WTC11 (cell line): ENCODE results near the gene ALDH5A1. TPM values are rescaled to one million over a fixed set of nuclear protein-coding genes. Genes with fewer than 3 reads are reported as not detected.

Source experiments
- ATAC-seq: fragments of 200-7000 bp; cut with Tn5 transposase; 2 replicates; pipeline ENCODE4 v1.10.0; 2021; ENCODE audit warnings: mild to moderate bottlenecking, moderate library complexity
- CTCF ChIA-PET: fragments of 300-600 bp; sonication (Branson Sonifier 250); formaldehyde crosslinking; loops from one replicate; lab custom pipeline; 2021; ENCODE audit warnings: antibody characterized with exemption; lab: Charles Lee
- POLR2A ChIA-PET: fragments of 350-600 bp; sonication (Branson Sonifier 250); formaldehyde crosslinking; loops from one replicate; lab custom pipeline; 2021; ENCODE audit warnings: antibody characterized with exemption; lab: Charles Lee
- DNase-seq: peaks from one replicate; pipeline ENCODE4 v3.0.0; 2021; ENCODE audit warnings: low spot score
- H3K27ac Mint-ChIP-seq: 2 replicates; pipeline ENCODE4 v1.8.0; 2021; ENCODE audit warnings: mixed read lengths
- H3K27me3 Mint-ChIP-seq: 2 replicates; pipeline ENCODE4 v1.8.0; 2021; ENCODE audit warnings: low read depth, mild to moderate bottlenecking, moderate library complexity, mixed read lengths
- H3K36me3 Mint-ChIP-seq: 2 replicates; pipeline ENCODE4 v1.8.0; 2021; ENCODE audit warnings: mixed read lengths
- H3K4me1 Mint-ChIP-seq: 2 replicates; pipeline ENCODE4 v1.8.0; 2022; ENCODE audit warnings: mixed read lengths
- H3K4me3 Mint-ChIP-seq: 2 replicates; pipeline ENCODE4 v1.8.0; 2021; ENCODE audit warnings: mild to moderate bottlenecking, moderate library complexity, mixed read lengths
- H3K9me3 Mint-ChIP-seq: 2 replicates; pipeline ENCODE4 v1.8.0; 2021; ENCODE audit warnings: mixed read lengths
- ATF1 ChIP-seq: sonication (generic); formaldehyde crosslinking; IDR thresholded peaks from 2 replicates; pipeline ENCODE4 v1.8.1; 2023; ENCODE audit warnings: mild to moderate bottlenecking, moderate library complexity, missing genetic modification reagents
- EMX1 ChIP-seq: fragments of 250-450 bp; sonication (Bioruptor Pico); IDR thresholded peaks from 2 replicates; pipeline ENCODE4 v1.8.0; 2021; ENCODE audit warnings: mild to moderate bottlenecking
- ETV6 ChIP-seq: sonication (generic); formaldehyde crosslinking; IDR thresholded peaks from 2 replicates; pipeline ENCODE4 v1.8.1; 2022; ENCODE audit warnings: mild to moderate bottlenecking, missing genetic modification reagents
- GTF2I ChIP-seq: fragments of 250-450 bp; sonication (Bioruptor Pico); conservative IDR thresholded peaks from 2 replicates; pipeline ENCODE4 v1.4.0; 2021; ENCODE audit warnings: mild to moderate bottlenecking
- JAZF1 ChIP-seq: fragments of 250-450 bp; sonication (Bioruptor Pico); IDR thresholded peaks from 2 replicates; pipeline ENCODE4 v1.9.0; 2021; ENCODE audit warnings: moderate library complexity, mild to moderate bottlenecking, inconsistent platforms
- JUN ChIP-seq: sonication (generic); formaldehyde crosslinking; IDR thresholded peaks from 2 replicates; pipeline ENCODE4 v1.8.0; 2023; ENCODE audit warnings: mild to moderate bottlenecking, missing genetic modification reagents
- KAT7 ChIP-seq: sonication (generic); formaldehyde crosslinking; IDR thresholded peaks from 2 replicates; pipeline ENCODE4 v1.8.1; 2023; ENCODE audit warnings: missing genetic modification reagents, mild to moderate bottlenecking, borderline replicate concordance
- NFE2L1 ChIP-seq: sonication (generic); formaldehyde crosslinking; IDR thresholded peaks from 2 replicates; pipeline ENCODE4 v1.8.1; 2023; ENCODE audit warnings: missing genetic modification reagents
- NFYB ChIP-seq: sonication (generic); formaldehyde crosslinking; conservative IDR thresholded peaks from 2 replicates; pipeline ENCODE4 v1.8.0; 2022; ENCODE audit warnings: low read depth, missing genetic modification reagents
- PRRX2 ChIP-seq: fragments of 250-450 bp; sonication (Bioruptor Pico); IDR thresholded peaks from 2 replicates; pipeline ENCODE4 v1.8.0; 2021; ENCODE audit warnings: mild to moderate bottlenecking
- RELA ChIP-seq: sonication (generic); formaldehyde crosslinking; IDR thresholded peaks from 2 replicates; pipeline ENCODE4 v1.8.1; 2022; ENCODE audit warnings: missing genetic modification reagents, mild to moderate bottlenecking, borderline replicate concordance
- SMAD3 ChIP-seq: sonication (generic); formaldehyde crosslinking; IDR thresholded peaks from 2 replicates; pipeline ENCODE4 v1.8.0; 2022; ENCODE audit warnings: missing genetic modification reagents, mild to moderate bottlenecking, borderline replicate concordance
- SMAD4 ChIP-seq: sonication (generic); formaldehyde crosslinking; IDR thresholded peaks from 2 replicates; pipeline ENCODE4 v1.8.0; 2022; ENCODE audit warnings: mild to moderate bottlenecking, missing genetic modification reagents
- SOX15 ChIP-seq: fragments of 250-450 bp; sonication (Bioruptor Pico); IDR thresholded peaks from 2 replicates; pipeline ENCODE4 v1.9.0; 2021; ENCODE audit warnings: mild to moderate bottlenecking
- TCF7 ChIP-seq: sonication (generic); formaldehyde crosslinking; IDR thresholded peaks from 2 replicates; pipeline ENCODE4 v1.8.0; 2022; ENCODE audit warnings: mild to moderate bottlenecking, low read depth, missing genetic modification reagents, moderate library complexity
- ZBTB21 ChIP-seq: sonication (generic); formaldehyde crosslinking; IDR thresholded peaks from 2 replicates; pipeline ENCODE4 v1.8.1; 2023; ENCODE audit warnings: mild to moderate bottlenecking, missing genetic modification reagents, borderline replicate concordance
- ZNF138 ChIP-seq: sonication (generic); formaldehyde crosslinking; conservative IDR thresholded peaks from 2 replicates; pipeline ENCODE4 v1.8.1; 2022; ENCODE audit warnings: mild to moderate bottlenecking, moderate library complexity, missing genetic modification reagents
- ZNF219 ChIP-seq: sonication (generic); formaldehyde crosslinking; IDR thresholded peaks from 2 replicates; pipeline ENCODE4 v1.8.0; 2023; ENCODE audit warnings: missing genetic modification reagents, mild to moderate bottlenecking, borderline replicate concordance
- ZNF317 ChIP-seq: sonication (generic); formaldehyde crosslinking; IDR thresholded peaks from 2 replicates; pipeline ENCODE4 v1.8.1; 2023; ENCODE audit warnings: low read depth, mild to moderate bottlenecking, moderate library complexity, missing genetic modification reagents, borderline replicate concordance
- ZNF423 ChIP-seq: fragments of 250-450 bp; sonication (Bioruptor Pico); IDR thresholded peaks from 2 replicates; pipeline ENCODE4 v2.1.2; 2022; ENCODE audit warnings: mild to moderate bottlenecking, moderate library complexity
- ZNF671 ChIP-seq: fragments of 250-450 bp; sonication (Bioruptor Pico); IDR thresholded peaks from 2 replicates; pipeline ENCODE4 v1.8.0; 2021; ENCODE audit warnings: mild to moderate bottlenecking
- total RNA-seq: library from RNA; stranded (reverse); gene quantifications from 3 replicates; pipeline ENCODE4 v1.2.3, GENCODE V29; 2021
- TF ChIP-seq, protein P1 (sequence below): sonication (generic); formaldehyde crosslinking; IDR thresholded peaks from 2 replicates; pipeline ENCODE4 v1.8.0; 2022; ENCODE audit warnings: mild to moderate bottlenecking, missing genetic modification reagents
- TF ChIP-seq, protein P2 (sequence below): fragments of 250-450 bp; sonication (Bioruptor Pico); IDR thresholded peaks from 2 replicates; pipeline ENCODE4 v1.9.0; 2021; ENCODE audit warnings: mild to moderate bottlenecking
- TF ChIP-seq, protein P3 (sequence below): sonication (generic); formaldehyde crosslinking; IDR thresholded peaks from 2 replicates; pipeline ENCODE4 v1.8.0; 2022; ENCODE audit warnings: mild to moderate bottlenecking, missing genetic modification reagents
- TF ChIP-seq, protein P4 (sequence below): sonication (generic); formaldehyde crosslinking; IDR thresholded peaks from 2 replicates; pipeline ENCODE4 v1.8.1; 2022; ENCODE audit warnings: low read depth, mild to moderate bottlenecking, moderate library complexity, missing genetic modification reagents, borderline replicate concordance
- TF ChIP-seq, protein P5 (sequence below): fragments of 250-450 bp; sonication (Bioruptor Pico); IDR thresholded peaks from 2 replicates; pipeline ENCODE4 v1.9.0; 2021; ENCODE audit warnings: mild to moderate bottlenecking, borderline replicate concordance
- TF ChIP-seq, protein P6 (sequence below): sonication (generic); formaldehyde crosslinking; conservative IDR thresholded peaks from 2 replicates; pipeline ENCODE4 v1.8.1; 2022; ENCODE audit warnings: mild to moderate bottlenecking, missing genetic modification reagents

ALDH5A1 gene
- total RNA-seq, 1 experiment from 2014 or later = 5.1 TPM

DNA sequence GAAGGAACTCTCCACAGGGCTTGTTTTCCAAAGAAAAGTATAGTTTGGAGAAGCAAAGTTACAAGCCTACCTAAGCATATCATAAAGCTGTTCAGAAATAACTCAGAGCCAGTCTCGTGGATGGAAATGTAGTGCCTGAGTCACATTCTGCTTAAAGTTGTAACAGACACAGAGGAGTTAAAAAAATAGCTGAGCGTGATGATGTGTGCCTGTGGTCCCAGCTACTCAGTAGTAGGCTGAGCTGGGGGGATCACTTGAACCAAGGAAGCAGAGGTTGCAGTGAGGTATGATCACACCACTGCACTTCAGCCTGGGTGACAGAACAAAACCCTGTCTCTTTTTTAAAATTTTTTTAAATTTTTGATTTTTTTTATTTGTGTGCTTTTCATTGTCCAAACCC, 6.6 kb downstream of the ALDH5A1 start:
- H3K4me1 Mint-ChIP-seq = peaks cover 7% of the 10 kb centered on the region
- ATAC-seq = no peak
- H3K27me3 Mint-ChIP-seq = peaks cover 13% of the 10 kb centered on the region
- no peak overlapping the region for H3K4me3 Mint-ChIP-seq
- H3K36me3 Mint-ChIP-seq = peaks cover 13% of the 10 kb centered on the region
- no peak overlapping the region for H3K27ac Mint-ChIP-seq
- CTCF ChIA-PET = interaction anchor here (0.5 to 2.8 kb wide), 3 partner anchors 20 to 80 kb away, joined by 3 to 10 read pairs (median 3); no protein-coding TSS in a partner anchor
- peaks cover 14% of the 10 kb centered on the region for H3K9me3 Mint-ChIP-seq
- no peak for DNase-seq
- POLR2A ChIA-PET = no interaction called here
- TF ChIP-seq NFYB (CRISPR knock-in tag) = no peak
- TF ChIP-seq ZNF423 (CRISPR knock-in tag) = no peak
- TF ChIP-seq TCF7 (CRISPR knock-in tag) = no peak
- TF ChIP-seq, protein P1, sequence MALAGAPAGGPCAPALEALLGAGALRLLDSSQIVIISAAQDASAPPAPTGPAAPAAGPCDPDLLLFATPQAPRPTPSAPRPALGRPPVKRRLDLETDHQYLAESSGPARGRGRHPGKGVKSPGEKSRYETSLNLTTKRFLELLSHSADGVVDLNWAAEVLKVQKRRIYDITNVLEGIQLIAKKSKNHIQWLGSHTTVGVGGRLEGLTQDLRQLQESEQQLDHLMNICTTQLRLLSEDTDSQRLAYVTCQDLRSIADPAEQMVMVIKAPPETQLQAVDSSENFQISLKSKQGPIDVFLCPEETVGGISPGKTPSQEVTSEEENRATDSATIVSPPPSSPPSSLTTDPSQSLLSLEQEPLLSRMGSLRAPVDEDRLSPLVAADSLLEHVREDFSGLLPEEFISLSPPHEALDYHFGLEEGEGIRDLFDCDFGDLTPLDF (CRISPR knock-in tag) = no peak
- no peak for TF ChIP-seq RELA (CRISPR knock-in tag)
- TF ChIP-seq PRRX2 (CRISPR knock-in tag) = no peak
- TF ChIP-seq NFE2L1 (CRISPR knock-in tag) = no peak
- TF ChIP-seq ZNF317 (CRISPR knock-in tag) = no peak
- no peak for TF ChIP-seq ZBTB21 (CRISPR knock-in tag)
- TF ChIP-seq JUN (CRISPR knock-in tag) = no peak
- TF ChIP-seq KAT7 (CRISPR knock-in tag) = no peak
- TF ChIP-seq SOX15 = no peak
- TF ChIP-seq JAZF1 (CRISPR knock-in tag) = no peak
- TF ChIP-seq ZNF138 (CRISPR knock-in tag) = no peak
- no peak for TF ChIP-seq ATF1 (CRISPR knock-in tag)
- TF ChIP-seq, all 79 proteins: peak for 0

DNA sequence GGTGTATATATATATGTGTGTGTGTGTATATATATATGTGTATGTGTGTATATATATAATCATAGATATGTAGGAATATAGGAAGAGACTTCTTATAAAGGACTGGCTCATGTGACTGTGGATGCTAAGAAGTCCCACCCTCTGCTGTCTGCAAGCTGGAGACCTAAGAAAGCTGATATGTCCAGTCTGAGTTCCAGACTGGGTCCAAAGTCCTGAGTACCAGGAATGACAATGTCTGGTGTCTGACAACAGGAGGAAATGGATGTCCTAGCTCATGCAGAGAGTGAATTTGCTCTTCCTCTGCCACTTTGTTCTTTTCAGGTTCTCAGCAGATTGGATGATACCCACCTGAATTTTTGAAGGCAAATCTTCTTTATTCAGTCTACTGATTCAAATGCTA, 7.1 kb downstream of the ALDH5A1 start:
- DNase-seq (no peak), ATAC-seq (no peak)
- CTCF ChIA-PET = interaction anchor here (0.6 to 2.8 kb wide), 2 partner anchors 19 to 28 kb away, joined by 6 to 10 read pairs; no protein-coding TSS in a partner anchor
- peaks cover 8% of the 10 kb centered on the region for H3K27me3 Mint-ChIP-seq
- H3K4me3 Mint-ChIP-seq = no peak overlapping the region
- H3K9me3 Mint-ChIP-seq = peaks cover 10% of the 10 kb centered on the region
- H3K4me1 Mint-ChIP-seq = peaks cover 7% of the 10 kb centered on the region
- POLR2A ChIA-PET = no interaction called here
- no peak overlapping the region for H3K27ac Mint-ChIP-seq
- H3K36me3 Mint-ChIP-seq = peaks cover 11% of the 10 kb centered on the region
- TF ChIP-seq EMX1 (CRISPR knock-in tag) (no peak), ZNF671 (CRISPR knock-in tag) (no peak), ETV6 (no peak), ZBTB21 (CRISPR knock-in tag) (no peak), SMAD3 (CRISPR knock-in tag) (no peak), GTF2I (no peak), SMAD4 (no peak), NFE2L1 (CRISPR knock-in tag) (no peak), ZNF219 (CRISPR knock-in tag) (no peak)
- TF ChIP-seq, protein P2, sequence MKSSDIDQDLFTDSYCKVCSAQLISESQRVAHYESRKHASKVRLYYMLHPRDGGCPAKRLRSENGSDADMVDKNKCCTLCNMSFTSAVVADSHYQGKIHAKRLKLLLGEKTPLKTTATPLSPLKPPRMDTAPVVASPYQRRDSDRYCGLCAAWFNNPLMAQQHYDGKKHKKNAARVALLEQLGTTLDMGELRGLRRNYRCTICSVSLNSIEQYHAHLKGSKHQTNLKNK (CRISPR knock-in tag) = no peak
- TF ChIP-seq, protein P3, sequence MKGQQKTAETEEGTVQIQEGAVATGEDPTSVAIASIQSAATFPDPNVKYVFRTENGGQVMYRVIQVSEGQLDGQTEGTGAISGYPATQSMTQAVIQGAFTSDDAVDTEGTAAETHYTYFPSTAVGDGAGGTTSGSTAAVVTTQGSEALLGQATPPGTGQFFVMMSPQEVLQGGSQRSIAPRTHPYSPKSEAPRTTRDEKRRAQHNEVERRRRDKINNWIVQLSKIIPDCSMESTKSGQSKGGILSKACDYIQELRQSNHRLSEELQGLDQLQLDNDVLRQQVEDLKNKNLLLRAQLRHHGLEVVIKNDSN (CRISPR knock-in tag) = no peak
- TF ChIP-seq, protein P4, sequence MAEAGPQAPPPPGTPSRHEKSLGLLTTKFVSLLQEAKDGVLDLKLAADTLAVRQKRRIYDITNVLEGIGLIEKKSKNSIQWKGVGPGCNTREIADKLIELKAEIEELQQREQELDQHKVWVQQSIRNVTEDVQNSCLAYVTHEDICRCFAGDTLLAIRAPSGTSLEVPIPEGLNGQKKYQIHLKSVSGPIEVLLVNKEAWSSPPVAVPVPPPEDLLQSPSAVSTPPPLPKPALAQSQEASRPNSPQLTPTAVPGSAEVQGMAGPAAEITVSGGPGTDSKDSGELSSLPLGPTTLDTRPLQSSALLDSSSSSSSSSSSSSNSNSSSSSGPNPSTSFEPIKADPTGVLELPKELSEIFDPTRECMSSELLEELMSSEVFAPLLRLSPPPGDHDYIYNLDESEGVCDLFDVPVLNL = no peak
- TF ChIP-seq, protein P5, sequence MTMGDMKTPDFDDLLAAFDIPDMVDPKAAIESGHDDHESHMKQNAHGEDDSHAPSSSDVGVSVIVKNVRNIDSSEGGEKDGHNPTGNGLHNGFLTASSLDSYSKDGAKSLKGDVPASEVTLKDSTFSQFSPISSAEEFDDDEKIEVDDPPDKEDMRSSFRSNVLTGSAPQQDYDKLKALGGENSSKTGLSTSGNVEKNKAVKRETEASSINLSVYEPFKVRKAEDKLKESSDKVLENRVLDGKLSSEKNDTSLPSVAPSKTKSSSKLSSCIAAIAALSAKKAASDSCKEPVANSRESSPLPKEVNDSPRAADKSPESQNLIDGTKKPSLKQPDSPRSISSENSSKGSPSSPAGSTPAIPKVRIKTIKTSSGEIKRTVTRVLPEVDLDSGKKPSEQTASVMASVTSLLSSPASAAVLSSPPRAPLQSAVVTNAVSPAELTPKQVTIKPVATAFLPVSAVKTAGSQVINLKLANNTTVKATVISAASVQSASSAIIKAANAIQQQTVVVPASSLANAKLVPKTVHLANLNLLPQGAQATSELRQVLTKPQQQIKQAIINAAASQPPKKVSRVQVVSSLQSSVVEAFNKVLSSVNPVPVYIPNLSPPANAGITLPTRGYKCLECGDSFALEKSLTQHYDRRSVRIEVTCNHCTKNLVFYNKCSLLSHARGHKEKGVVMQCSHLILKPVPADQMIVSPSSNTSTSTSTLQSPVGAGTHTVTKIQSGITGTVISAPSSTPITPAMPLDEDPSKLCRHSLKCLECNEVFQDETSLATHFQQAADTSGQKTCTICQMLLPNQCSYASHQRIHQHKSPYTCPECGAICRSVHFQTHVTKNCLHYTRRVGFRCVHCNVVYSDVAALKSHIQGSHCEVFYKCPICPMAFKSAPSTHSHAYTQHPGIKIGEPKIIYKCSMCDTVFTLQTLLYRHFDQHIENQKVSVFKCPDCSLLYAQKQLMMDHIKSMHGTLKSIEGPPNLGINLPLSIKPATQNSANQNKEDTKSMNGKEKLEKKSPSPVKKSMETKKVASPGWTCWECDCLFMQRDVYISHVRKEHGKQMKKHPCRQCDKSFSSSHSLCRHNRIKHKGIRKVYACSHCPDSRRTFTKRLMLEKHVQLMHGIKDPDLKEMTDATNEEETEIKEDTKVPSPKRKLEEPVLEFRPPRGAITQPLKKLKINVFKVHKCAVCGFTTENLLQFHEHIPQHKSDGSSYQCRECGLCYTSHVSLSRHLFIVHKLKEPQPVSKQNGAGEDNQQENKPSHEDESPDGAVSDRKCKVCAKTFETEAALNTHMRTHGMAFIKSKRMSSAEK (CRISPR knock-in tag) = no peak
- TF ChIP-seq, protein P6, sequence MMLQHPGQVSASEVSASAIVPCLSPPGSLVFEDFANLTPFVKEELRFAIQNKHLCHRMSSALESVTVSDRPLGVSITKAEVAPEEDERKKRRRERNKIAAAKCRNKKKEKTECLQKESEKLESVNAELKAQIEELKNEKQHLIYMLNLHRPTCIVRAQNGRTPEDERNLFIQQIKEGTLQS = no peak
